ENCODE measurements around the gene ABCC3. TPM values are rescaled to one million over a fixed set of nuclear protein-coding genes. Genes with fewer than 3 reads are reported as not detected.

ABCC3 gene
- total and polyA plus RNA-seq, 2 donors, result 1.8 to 3.7 TPM

DNA sequence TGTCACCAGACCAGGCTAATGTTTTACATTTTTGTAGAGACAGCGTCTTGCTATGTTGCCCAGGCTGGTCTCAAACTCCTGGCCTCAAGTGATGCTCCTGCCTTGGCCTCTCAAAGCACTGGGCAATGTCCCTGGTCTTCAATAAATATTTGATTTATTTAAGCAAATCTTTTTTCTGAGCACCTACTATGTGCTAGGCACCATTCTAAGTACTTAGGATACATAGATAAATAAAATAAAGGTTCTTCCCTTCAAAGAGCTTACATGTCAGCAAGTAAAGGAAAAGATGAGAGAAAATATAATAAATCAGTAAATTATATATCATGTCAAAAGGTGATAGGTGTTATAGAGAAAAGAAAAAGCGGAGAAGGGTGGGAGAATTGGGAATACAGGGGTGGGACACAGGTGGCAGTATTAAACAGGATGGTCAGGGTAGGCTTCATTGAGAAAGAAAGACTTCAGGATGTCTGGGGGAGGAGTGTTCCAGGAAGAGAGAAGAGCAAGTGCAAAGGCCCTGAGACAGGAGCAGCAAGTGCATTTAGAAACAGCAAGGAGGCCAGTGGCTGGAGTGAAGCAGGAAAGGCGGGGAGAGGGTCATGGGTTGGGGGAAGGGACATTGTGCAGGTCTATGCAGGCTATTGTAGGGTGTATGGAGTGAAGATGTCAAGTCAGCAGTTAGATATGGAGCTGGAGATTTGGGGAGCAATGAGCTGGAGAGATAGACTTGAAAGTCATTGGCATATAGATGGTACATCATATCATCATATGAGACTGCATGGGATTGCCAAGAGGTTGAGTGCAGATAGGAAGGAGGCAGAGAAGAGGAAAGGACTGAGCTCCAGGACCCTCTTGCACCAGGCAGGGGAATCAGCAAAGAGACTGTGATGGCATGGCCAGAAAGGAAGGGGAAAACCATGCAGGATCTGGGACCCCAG, 11.3 kb downstream of the ABCC3 start:
- H3K27me3 ChIP-seq (ENCODE audit: control insufficient read depth in 2 of 2, insufficient read depth in 1 of 2, low read length in 1 of 2), result peaks cover 0 to 9% of the 10 kb centered on the region in 2 donors
- H3K4me3 ChIP-seq (ENCODE audit: low read length in 2 of 2), result no peak overlapping the region
- 93% methylated on average over 3 of the region's 3 CpGs for WGBS
- H3K9me3 ChIP-seq (ENCODE audit: control insufficient read depth in 2 of 2, insufficient read depth in 1 of 2, low read length in 1 of 2), result no peaks in the 10 kb centered on the region
- H3K27ac ChIP-seq (ENCODE audit: low read depth in 1 of 2, low read length in 1 of 2), result no peak overlapping the region
- H3K36me3 ChIP-seq (ENCODE audit: control insufficient read depth in 2 of 2, insufficient read depth in 2 of 2, low read length in 1 of 2), result no peaks in the 10 kb centered on the region
- peaks cover 0 to 3% of the 10 kb centered on the region in 2 donors for H3K4me1 ChIP-seq (ENCODE audit: control insufficient read depth in 2 of 2, insufficient read depth in 2 of 2, low read length in 2 of 2)
- no peak for DNase-seq (ENCODE audit: low read depth in 6 of 9, low spot score in 9 of 9)

DNA sequence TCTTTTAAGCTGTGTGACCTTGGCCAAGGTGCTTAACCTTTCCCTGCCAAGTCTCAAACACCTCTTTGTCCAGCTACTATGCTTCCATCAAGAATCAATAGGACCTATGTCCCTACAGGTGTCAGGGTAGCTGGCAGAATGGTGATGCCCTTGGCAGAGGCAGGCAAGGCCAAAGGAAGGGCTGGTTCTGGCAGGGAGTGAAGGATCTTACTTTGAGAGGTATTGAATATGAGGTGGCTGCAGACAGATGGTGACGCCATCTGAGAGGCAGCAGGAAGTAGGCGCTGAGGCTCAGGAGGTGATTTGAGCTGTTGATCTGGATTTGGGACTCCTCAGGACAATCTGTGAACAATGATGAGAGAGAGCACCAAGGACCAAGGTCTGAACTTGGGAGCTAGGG, 12.5 kb downstream of the ABCC3 start:
- no peak for DNase-seq (ENCODE audit: low read depth in 6 of 9, low spot score in 9 of 9)
- Histone ChIP-seq H3K27ac (ENCODE audit: low read depth in 1 of 2, low read length in 1 of 2) (no peak overlapping the region), H3K36me3 (ENCODE audit: control insufficient read depth in 2 of 2, insufficient read depth in 2 of 2, low read length in 1 of 2) (no peaks in the 10 kb centered on the region), H3K9me3 (ENCODE audit: control insufficient read depth in 2 of 2, insufficient read depth in 1 of 2, low read length in 1 of 2) (no peaks in the 10 kb centered on the region), H3K27me3 (ENCODE audit: control insufficient read depth in 2 of 2, insufficient read depth in 1 of 2, low read length in 1 of 2) (peaks cover 0 to 5% of the 10 kb centered on the region in 2 donors), H3K4me1 (ENCODE audit: control insufficient read depth in 2 of 2, insufficient read depth in 2 of 2, low read length in 2 of 2) (no peaks in the 10 kb centered on the region), H3K4me3 (ENCODE audit: low read length in 2 of 2) (no peak overlapping the region)
- 96% methylated on average over 2 of the region's 2 CpGs for WGBS

DNA sequence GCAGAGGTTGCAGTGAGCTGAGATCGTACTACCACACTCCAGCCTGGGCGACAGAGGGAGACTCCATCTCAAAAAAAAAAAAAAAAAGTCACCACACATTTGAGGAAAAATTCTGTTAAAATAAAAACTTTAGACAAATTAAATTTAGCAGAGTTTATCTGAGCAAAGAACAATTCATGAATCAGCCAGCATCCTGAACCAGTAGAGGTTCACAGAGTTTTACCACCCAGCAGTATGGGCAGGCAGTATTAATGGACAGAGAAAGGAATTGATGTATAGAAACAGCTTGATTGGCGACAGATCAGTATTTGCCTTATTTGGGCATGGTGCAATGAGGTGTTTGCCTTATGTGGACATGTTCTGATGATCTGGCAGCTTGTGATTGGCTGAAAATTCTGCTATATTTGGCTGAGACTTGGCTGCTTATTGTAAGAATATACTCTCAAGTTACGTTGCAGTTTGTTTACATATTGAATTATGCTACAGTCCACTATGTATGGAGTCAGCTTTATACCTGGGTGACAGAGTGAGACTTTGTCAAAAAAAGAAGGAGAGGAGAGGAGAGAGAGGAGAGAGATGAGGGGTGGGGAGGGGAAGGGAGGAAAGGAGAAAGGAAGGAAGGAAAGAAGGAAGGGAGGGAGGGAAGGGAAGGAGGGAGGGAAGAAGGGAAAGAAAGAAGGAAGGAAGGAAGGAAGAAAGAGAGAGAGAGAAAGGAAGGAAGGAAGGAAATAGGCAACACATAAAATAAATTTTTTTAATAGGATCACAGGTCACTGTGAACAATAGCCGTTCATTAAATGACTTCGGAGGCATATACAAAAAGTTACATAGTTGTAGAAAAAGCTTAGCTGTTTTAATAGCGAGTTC, 14.6 kb downstream of the ABCC3 start:
- no peak for DNase-seq (ENCODE audit: low read depth in 6 of 9, low spot score in 9 of 9)
- peaks cover 0 to 5% of the 10 kb centered on the region in 2 donors for H3K27me3 ChIP-seq (ENCODE audit: control insufficient read depth in 2 of 2, insufficient read depth in 1 of 2, low read length in 1 of 2)
- no peaks in the 10 kb centered on the region for H3K9me3 ChIP-seq (ENCODE audit: control insufficient read depth in 2 of 2, insufficient read depth in 1 of 2, low read length in 1 of 2)
- no peaks in the 10 kb centered on the region for H3K36me3 ChIP-seq (ENCODE audit: control insufficient read depth in 2 of 2, insufficient read depth in 2 of 2, low read length in 1 of 2)
- no peak overlapping the region for H3K4me3 ChIP-seq (ENCODE audit: low read length in 2 of 2)
- H3K4me1 ChIP-seq (ENCODE audit: control insufficient read depth in 2 of 2, insufficient read depth in 2 of 2, low read length in 2 of 2), result no peaks in the 10 kb centered on the region
- WGBS, result 94% methylated on average over 7 of the region's 7 CpGs
- no peak overlapping the region for H3K27ac ChIP-seq (ENCODE audit: low read depth in 1 of 2, low read length in 1 of 2)

- Histone ChIP-seq H3K36me3 (ENCODE audit: control insufficient read depth in 2 of 2, insufficient read depth in 2 of 2, low read length in 1 of 2) (no peaks in the 10 kb centered on the region), H3K4me3 (ENCODE audit: low read length in 2 of 2) (no peak overlapping the region), H3K27ac (ENCODE audit: low read depth in 1 of 2, low read length in 1 of 2) (no peak overlapping the region), H3K9me3 (ENCODE audit: control insufficient read depth in 2 of 2, insufficient read depth in 1 of 2, low read length in 1 of 2) (no peaks in the 10 kb centered on the region), H3K4me1 (ENCODE audit: control insufficient read depth in 2 of 2, insufficient read depth in 2 of 2, low read length in 2 of 2) (no peaks in the 10 kb centered on the region), H3K27me3 (ENCODE audit: control insufficient read depth in 2 of 2, insufficient read depth in 1 of 2, low read length in 1 of 2) (peaks cover 0 to 5% of the 10 kb centered on the region in 2 donors)
- no peak for DNase-seq (ENCODE audit: low read depth in 6 of 9, low spot score in 9 of 9)
- WGBS, result 96% methylated on average over 2 of the region's 2 CpGs
Observed at GRCh38 chr17:50651661-50652060, 17.0 kb downstream of the ABCC3 start.

DNA sequence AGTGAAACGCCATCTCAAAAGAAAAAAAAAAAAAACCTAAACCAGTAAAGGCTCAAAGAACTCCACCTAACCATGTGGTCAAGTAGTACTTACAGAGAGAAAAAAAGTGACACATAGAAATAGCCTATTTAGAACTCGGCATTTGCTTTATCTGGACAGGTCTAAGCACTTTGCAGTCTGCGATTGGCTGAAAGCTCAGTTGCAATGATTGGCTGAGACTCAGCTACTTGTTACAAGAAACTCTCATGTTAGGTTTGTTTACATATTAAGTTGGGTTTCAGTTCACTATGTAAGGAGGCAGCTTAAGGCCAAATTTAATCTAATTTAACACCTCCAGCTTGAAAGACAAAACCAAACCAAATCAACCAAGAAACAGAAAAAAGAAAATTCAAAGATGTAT, 19.1 kb downstream of the ABCC3 start:
- Histone ChIP-seq H3K27ac (ENCODE audit: low read depth in 1 of 2, low read length in 1 of 2) (no peak overlapping the region), H3K36me3 (ENCODE audit: control insufficient read depth in 2 of 2, insufficient read depth in 2 of 2, low read length in 1 of 2) (no peaks in the 10 kb centered on the region), H3K27me3 (ENCODE audit: control insufficient read depth in 2 of 2, insufficient read depth in 1 of 2, low read length in 1 of 2) (no peaks in the 10 kb centered on the region), H3K4me1 (ENCODE audit: control insufficient read depth in 2 of 2, insufficient read depth in 2 of 2, low read length in 2 of 2) (no peaks in the 10 kb centered on the region), H3K9me3 (ENCODE audit: control insufficient read depth in 2 of 2, insufficient read depth in 1 of 2, low read length in 1 of 2) (no peaks in the 10 kb centered on the region), H3K4me3 (ENCODE audit: low read length in 2 of 2) (no peak overlapping the region)
- 96% methylated on average over 3 of the region's 3 CpGs for WGBS
- DNase-seq (ENCODE audit: low read depth in 6 of 9, low spot score in 9 of 9), result no peak

DNA sequence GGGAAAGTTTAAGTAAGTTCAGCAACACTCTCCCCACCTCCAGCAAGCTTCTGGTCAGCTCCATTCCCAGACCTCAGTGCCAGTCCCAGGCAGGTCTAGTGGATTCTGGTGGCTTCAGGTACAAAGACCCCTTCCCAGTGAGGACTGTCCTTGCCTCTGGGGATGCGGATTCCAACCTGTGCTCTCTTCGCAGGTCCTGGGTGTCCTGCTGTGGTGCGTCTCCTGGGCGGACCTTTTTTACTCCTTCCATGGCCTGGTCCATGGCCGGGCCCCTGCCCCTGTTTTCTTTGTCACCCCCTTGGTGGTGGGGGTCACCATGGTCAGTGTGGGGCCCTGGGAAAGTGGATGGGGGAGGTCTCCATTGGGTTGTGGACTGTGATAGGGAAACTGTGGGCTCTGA, 21.8 kb downstream of the ABCC3 start:
- no peaks in the 10 kb centered on the region for H3K36me3 ChIP-seq (ENCODE audit: control insufficient read depth in 2 of 2, insufficient read depth in 2 of 2, low read length in 1 of 2)
- peaks cover 0 to 6% of the 10 kb centered on the region in 2 donors for H3K4me1 ChIP-seq (ENCODE audit: control insufficient read depth in 2 of 2, insufficient read depth in 2 of 2, low read length in 2 of 2)
- H3K27me3 ChIP-seq (ENCODE audit: control insufficient read depth in 2 of 2, insufficient read depth in 1 of 2, low read length in 1 of 2), result no peaks in the 10 kb centered on the region
- no peak for DNase-seq (ENCODE audit: low read depth in 6 of 9, low spot score in 9 of 9)
- no peak overlapping the region for H3K4me3 ChIP-seq (ENCODE audit: low read length in 2 of 2)
- WGBS, result 96% methylated on average over 5 of the region's 5 CpGs
- no peak overlapping the region for H3K27ac ChIP-seq (ENCODE audit: low read depth in 1 of 2, low read length in 1 of 2)
- H3K9me3 ChIP-seq (ENCODE audit: control insufficient read depth in 2 of 2, insufficient read depth in 1 of 2, low read length in 1 of 2), result no peaks in the 10 kb centered on the region

GRCh38 chr17:50657054-50657453, 22.4 kb downstream of the ABCC3 start:
- H3K36me3 ChIP-seq (ENCODE audit: control insufficient read depth in 2 of 2, insufficient read depth in 2 of 2, low read length in 1 of 2), result no peaks in the 10 kb centered on the region
- no peak overlapping the region for H3K4me3 ChIP-seq (ENCODE audit: low read length in 2 of 2)
- H3K27me3 ChIP-seq (ENCODE audit: control insufficient read depth in 2 of 2, insufficient read depth in 1 of 2, low read length in 1 of 2), result no peaks in the 10 kb centered on the region
- peaks cover 0 to 9% of the 10 kb centered on the region in 2 donors for H3K4me1 ChIP-seq (ENCODE audit: control insufficient read depth in 2 of 2, insufficient read depth in 2 of 2, low read length in 2 of 2)
- DNase-seq (ENCODE audit: low read depth in 6 of 9, low spot score in 9 of 9), result no peak
- H3K9me3 ChIP-seq (ENCODE audit: control insufficient read depth in 2 of 2, insufficient read depth in 1 of 2, low read length in 1 of 2), result no peaks in the 10 kb centered on the region
- H3K27ac ChIP-seq (ENCODE audit: low read depth in 1 of 2, low read length in 1 of 2), result no peak overlapping the region
- 97% methylated on average over 7 of the region's 7 CpGs for WGBS

- H3K36me3 ChIP-seq (ENCODE audit: control insufficient read depth in 2 of 2, insufficient read depth in 2 of 2, low read length in 1 of 2), result no peaks in the 10 kb centered on the region
- peaks cover 0 to 9% of the 10 kb centered on the region in 2 donors for H3K4me1 ChIP-seq (ENCODE audit: control insufficient read depth in 2 of 2, insufficient read depth in 2 of 2, low read length in 2 of 2)
- 94% methylated on average over 7 of the region's 7 CpGs for WGBS
- H3K27ac ChIP-seq (ENCODE audit: low read depth in 1 of 2, low read length in 1 of 2), result no peak overlapping the region
- H3K27me3 ChIP-seq (ENCODE audit: control insufficient read depth in 2 of 2, insufficient read depth in 1 of 2, low read length in 1 of 2), result no peaks in the 10 kb centered on the region
- H3K9me3 ChIP-seq (ENCODE audit: control insufficient read depth in 2 of 2, insufficient read depth in 1 of 2, low read length in 1 of 2), result no peaks in the 10 kb centered on the region
- no peak overlapping the region for H3K4me3 ChIP-seq (ENCODE audit: low read length in 2 of 2)
- no peak for DNase-seq (ENCODE audit: low read depth in 6 of 9, low spot score in 9 of 9)
Observed at GRCh38 chr17:50657627-50658026, 22.9 kb downstream of the ABCC3 start.

GRCh38 chr17:50658616-50659015, 23.9 kb downstream of the ABCC3 start:
- Histone ChIP-seq H3K27me3 (ENCODE audit: control insufficient read depth in 2 of 2, insufficient read depth in 1 of 2, low read length in 1 of 2) (no peaks in the 10 kb centered on the region), H3K4me3 (ENCODE audit: low read length in 2 of 2) (no peak overlapping the region), H3K27ac (ENCODE audit: low read depth in 1 of 2, low read length in 1 of 2) (no peak overlapping the region), H3K36me3 (ENCODE audit: control insufficient read depth in 2 of 2, insufficient read depth in 2 of 2, low read length in 1 of 2) (no peaks in the 10 kb centered on the region), H3K9me3 (ENCODE audit: control insufficient read depth in 2 of 2, insufficient read depth in 1 of 2, low read length in 1 of 2) (no peaks in the 10 kb centered on the region), H3K4me1 (ENCODE audit: control insufficient read depth in 2 of 2, insufficient read depth in 2 of 2, low read length in 2 of 2) (peaks cover 0 to 9% of the 10 kb centered on the region in 2 donors)
- no peak for DNase-seq (ENCODE audit: low read depth in 6 of 9, low spot score in 9 of 9)
- WGBS, result 95% methylated on average over 6 of the region's 6 CpGs

Data from thymus (tissue), 11 donors.